GM23338 (cell line): Measurements from ENCODE around the gene PSD4. TPM values are rescaled to one million over a fixed set of nuclear protein-coding genes. Genes with fewer than 3 reads are reported as not detected.

ENCODE experiments used
- ATAC-seq: fragments of 200-7000 bp; cut with Tn5 transposase; 3 replicates; pipeline ENCODE4 v1.9.1; 2020
- DNase-seq: peaks from one replicate; pipeline ENCODE4 v3.0.0-alpha.2; 2015; ENCODE audit warnings: low spot score
- H2AFZ ChIP-seq: fragments of 200-600 bp; sonication (generic); 2 replicates; pipeline ENCODE4 v1.8.0; 2016; ENCODE audit warnings: antibody characterized with exemption, mild to moderate bottlenecking, moderate library complexity
- H3F3A ChIP-seq: fragments of 200-600 bp; sonication (generic); replicated peaks from 2 replicates; pipeline ENCODE4 v1.8.0; 2017; ENCODE audit warnings: antibody characterized with exemption, mixed run types, low read depth
- H3K27ac ChIP-seq: fragments of 200-600 bp; sonication (generic); 2 replicates; pipeline ENCODE4 v1.6.1; 2016; ENCODE audit warnings: low read depth
- H3K27me3 ChIP-seq: fragments of 200-600 bp; sonication (generic); 2 replicates; pipeline ENCODE4 v1.8.0; 2016; ENCODE audit warnings: mild to moderate bottlenecking, mixed run types, moderate library complexity; ENCODE audit not compliant: insufficient read depth
- H3K36me3 ChIP-seq: fragments of 200-600 bp; sonication (generic); 2 replicates; pipeline ENCODE4 v1.8.0; 2016; ENCODE audit warnings: mild to moderate bottlenecking; ENCODE audit not compliant: insufficient read depth
- H3K4me1 ChIP-seq: fragments of 200-600 bp; sonication (generic); 2 replicates; pipeline ENCODE4 v1.8.0; 2016; ENCODE audit warnings: mild to moderate bottlenecking, moderate library complexity; ENCODE audit not compliant: insufficient read depth
- H3K4me2 ChIP-seq: fragments of 200-600 bp; sonication (generic); 2 replicates; pipeline ENCODE4 v1.7.1; 2017; ENCODE audit warnings: mixed run types
- H3K4me3 ChIP-seq: fragments of 200-600 bp; sonication (generic); 2 replicates; pipeline ENCODE4 v1.6.1; 2016; ENCODE audit warnings: mixed run types
- H3K79me2 ChIP-seq: fragments of 200-600 bp; sonication (generic); replicated peaks from 2 replicates; pipeline ENCODE4 v1.8.0; 2017; ENCODE audit warnings: mild to moderate bottlenecking; ENCODE audit not compliant: insufficient read depth
- H3K9me2 ChIP-seq: fragments of 200-600 bp; sonication (generic); 2 replicates; pipeline ENCODE4 v1.8.0; 2017; ENCODE audit not compliant: insufficient read depth
- H4K20me1 ChIP-seq: fragments of 200-600 bp; sonication (generic); replicated peaks from 2 replicates; pipeline ENCODE4 v1.8.0; 2017; ENCODE audit warnings: mild to moderate bottlenecking; ENCODE audit not compliant: insufficient read depth
- H3K27ac Mint-ChIP-seq: 2 replicates; pipeline ENCODE4 v1.8.0; 2020; ENCODE audit warnings: inconsistent platforms, mild to moderate bottlenecking, moderate library complexity, mixed read lengths
- H3K27me3 Mint-ChIP-seq: 3 replicates; pipeline ENCODE4 v1.8.0; 2022; ENCODE audit warnings: low read depth, mild to moderate bottlenecking, moderate library complexity, mixed read lengths, inconsistent platforms; ENCODE audit not compliant: insufficient read depth, poor library complexity
- H3K36me3 Mint-ChIP-seq: 3 replicates; pipeline ENCODE4 v1.8.0; 2021; ENCODE audit warnings: low read depth, mild to moderate bottlenecking, inconsistent platforms, moderate library complexity, mixed read lengths
- H3K4me1 Mint-ChIP-seq: 3 replicates; pipeline ENCODE4 v1.8.0; 2020; ENCODE audit warnings: mild to moderate bottlenecking, inconsistent platforms, mixed read lengths
- H3K4me3 Mint-ChIP-seq: 3 replicates; pipeline ENCODE4 v1.8.0; 2021; ENCODE audit warnings: moderate library complexity, mild to moderate bottlenecking, inconsistent platforms, mixed read lengths
- H3K9me3 Mint-ChIP-seq: 3 replicates; pipeline ENCODE4 v1.8.0; 2020; ENCODE audit warnings: moderate library complexity, mild to moderate bottlenecking, inconsistent platforms, mixed read lengths
- CREB1 ChIP-seq: fragments of 250-450 bp; sonication (Bioruptor Pico); IDR thresholded peaks from 2 replicates; pipeline ENCODE4 v1.5.0; 2020; ENCODE audit warnings: low read depth, mild to moderate bottlenecking, moderate library complexity
- CTCF ChIP-seq, 2 experiments: fragments of 200-600 bp in 1 of 2; sonication (generic) in 1 of 2; conservative IDR thresholded peaks; 2 replicates each; pipeline versions ENCODE4 v1.5.1 to v1.6.1; 2016 to 2017; ENCODE audit warnings: antibody characterized with exemption in 2 of 2, low read depth in 2 of 2, mild to moderate bottlenecking in 2 of 2, moderate library complexity in 1 of 2
- EZH2 ChIP-seq: fragments of 200-600 bp; sonication (generic); IDR thresholded peaks from one replicate; pipeline ENCODE4 v1.8.0; 2017; ENCODE audit warnings: antibody characterized with exemption, mild to moderate bottlenecking, low read depth; ENCODE audit not compliant: unreplicated experiment
- EZH2phosphoT487 ChIP-seq: fragments of 200-600 bp; sonication (generic); IDR thresholded peaks from one replicate; pipeline ENCODE4 v1.8.1; 2018; ENCODE audit warnings: antibody characterized with exemption; ENCODE audit not compliant: unreplicated experiment
- JUNB ChIP-seq: IDR thresholded peaks from one replicate; pipeline ENCODE4 v1.6.1; 2016; ENCODE audit warnings: antibody characterized with exemption; ENCODE audit not compliant: unreplicated experiment
- NANOG ChIP-seq: IDR thresholded peaks from 2 replicates; pipeline ENCODE4 v1.6.1; 2016; ENCODE audit warnings: antibody characterized with exemption, borderline replicate concordance
- POLR2AphosphoS5 ChIP-seq: IDR thresholded peaks from 2 replicates; pipeline ENCODE4 v1.6.1; 2016; ENCODE audit warnings: antibody characterized with exemption, low read depth
- STAT1 ChIP-seq: IDR thresholded peaks from one replicate; pipeline ENCODE4 v1.6.1; 2016; ENCODE audit warnings: antibody characterized with exemption; ENCODE audit not compliant: unreplicated experiment
- ZNF114 ChIP-seq: fragments of 250-450 bp; sonication (Bioruptor Pico); IDR thresholded peaks from 2 replicates; pipeline ENCODE4 v1.5.0; 2020; ENCODE audit warnings: mild to moderate bottlenecking, moderate library complexity
- ZNF331 ChIP-seq: fragments of 250-450 bp; sonication (Bioruptor Pico); IDR thresholded peaks from 2 replicates; pipeline ENCODE4 v1.5.0; 2020; ENCODE audit warnings: low read depth, mild to moderate bottlenecking, moderate library complexity
- ZNF462 ChIP-seq: fragments of 250-450 bp; sonication (Bioruptor Pico); IDR thresholded peaks from 2 replicates; pipeline ENCODE4 v1.5.0; 2020; ENCODE audit warnings: mild to moderate bottlenecking, moderate library complexity
- polyA plus RNA-seq: library from polyadenylated mRNA; unstranded; fragments of >200 nt; fragmentation: Nextera tagmentation; extraction: Ambion mirVana; gene quantifications from 2 replicates; pipeline ENCODE4 v1.2.1, GENCODE V29; 2016
- total RNA-seq: library from RNA; depleted of rRNA; stranded (reverse); fragments of >200 nt; shearing (Covaris generic); gene quantifications from 2 replicates; pipeline ENCODE4 v1.2.3, GENCODE V29; 2014
- TF ChIP-seq, protein P1 (sequence below): IDR thresholded peaks from 2 replicates; pipeline ENCODE4 v1.6.1; 2016; ENCODE audit warnings: antibody characterized with exemption
- TF ChIP-seq, protein P2 (sequence below): IDR thresholded peaks from one replicate; pipeline ENCODE4 v1.6.1; 2018; ENCODE audit warnings: antibody characterized with exemption; ENCODE audit not compliant: unreplicated experiment

Gene PSD4
- total and polyA plus RNA-seq, 2 experiments from 2014 or later, result 0.06 to 0.66 TPM

DNA sequence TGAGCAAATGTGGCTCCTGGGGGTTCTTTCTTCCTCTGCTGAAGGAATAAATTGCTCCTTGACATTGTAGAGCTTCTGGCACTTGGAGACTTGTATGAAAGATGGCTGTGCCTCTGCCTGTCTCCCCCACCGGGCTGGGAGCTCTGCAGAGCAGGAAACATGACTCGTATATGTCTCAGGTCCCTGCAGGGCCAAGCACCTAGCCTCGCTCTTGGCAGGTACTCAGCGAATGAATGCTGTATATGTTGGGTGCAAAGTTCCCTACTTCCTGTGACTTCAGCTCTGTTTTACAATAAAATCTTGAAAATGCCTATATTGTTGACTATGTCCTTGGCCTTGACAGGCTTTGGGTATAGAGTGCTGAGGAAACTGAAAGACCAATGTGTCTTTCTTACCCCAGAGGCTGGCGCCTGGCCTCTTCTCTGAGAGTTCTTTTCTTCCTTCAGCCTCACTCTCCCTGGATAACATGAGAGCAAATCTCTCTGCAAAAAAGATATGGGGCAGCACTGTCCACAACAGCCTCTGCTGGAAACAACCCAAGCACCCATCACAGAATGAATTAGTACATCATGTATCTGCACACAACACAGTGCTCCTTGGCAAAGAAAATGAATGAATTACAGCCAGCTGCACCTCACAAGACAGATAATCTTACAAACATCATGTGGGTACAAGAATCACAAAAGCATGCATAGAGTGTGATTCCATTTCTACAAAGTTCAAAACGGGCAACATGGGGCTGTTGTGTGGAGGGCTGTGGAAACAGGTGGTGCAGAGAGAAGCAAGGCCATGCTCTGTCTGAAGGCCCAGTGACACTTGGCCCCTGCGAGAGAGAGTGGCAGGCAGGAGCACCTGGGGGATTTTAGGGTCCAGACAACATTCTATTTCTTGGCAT is 39.8 kb upstream of the PSD4 start:
- H3K9me2 ChIP-seq, result no peaks in the 10 kb centered on the region
- Mint-ChIP-seq H3K4me1 (no peaks in the 10 kb centered on the region; the same call in 2 of the 3 replicates), H3K27me3 (no peaks in the 10 kb centered on the region), H3K36me3 (no peaks in the 10 kb centered on the region), H3K9me3 (no peaks in the 10 kb centered on the region), H3K27ac (peak overlapping the region; percentile 33; the same call in 1 of the 2 replicates), H3K4me3 (no peak overlapping the region)
- no peak overlapping the region for H3K4me2 ChIP-seq
- H3K27me3 ChIP-seq, result no peaks in the 10 kb centered on the region
- no peaks in the 10 kb centered on the region for H3F3A ChIP-seq
- no peaks in the 10 kb centered on the region for H3K79me2 ChIP-seq
- H4K20me1 ChIP-seq, result no peaks in the 10 kb centered on the region
- DNase-seq (no peak), ATAC-seq (no peak)
- H3K27ac ChIP-seq, result no peak overlapping the region
- TF ChIP-seq EZH2 (no peak), CTCF (conservative IDR thresholded peaks at IDR 0.05; ENCODE audit: low read depth in 2 of 2) (no peak), ZNF114 (CRISPR knock-in tag) (no peak), CREB1 (no peak), POLR2AphosphoS5 (no peak), ZNF462 (CRISPR knock-in tag) (no peak), NANOG (no peak), ZNF331 (no peak), STAT1 (no peak), JUNB (no peak), EZH2phosphoT487 (no peak)
- TF ChIP-seq, protein P1, sequence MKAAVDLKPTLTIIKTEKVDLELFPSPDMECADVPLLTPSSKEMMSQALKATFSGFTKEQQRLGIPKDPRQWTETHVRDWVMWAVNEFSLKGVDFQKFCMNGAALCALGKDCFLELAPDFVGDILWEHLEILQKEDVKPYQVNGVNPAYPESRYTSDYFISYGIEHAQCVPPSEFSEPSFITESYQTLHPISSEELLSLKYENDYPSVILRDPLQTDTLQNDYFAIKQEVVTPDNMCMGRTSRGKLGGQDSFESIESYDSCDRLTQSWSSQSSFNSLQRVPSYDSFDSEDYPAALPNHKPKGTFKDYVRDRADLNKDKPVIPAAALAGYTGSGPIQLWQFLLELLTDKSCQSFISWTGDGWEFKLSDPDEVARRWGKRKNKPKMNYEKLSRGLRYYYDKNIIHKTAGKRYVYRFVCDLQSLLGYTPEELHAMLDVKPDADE, result no peak
- TF ChIP-seq, protein P2, sequence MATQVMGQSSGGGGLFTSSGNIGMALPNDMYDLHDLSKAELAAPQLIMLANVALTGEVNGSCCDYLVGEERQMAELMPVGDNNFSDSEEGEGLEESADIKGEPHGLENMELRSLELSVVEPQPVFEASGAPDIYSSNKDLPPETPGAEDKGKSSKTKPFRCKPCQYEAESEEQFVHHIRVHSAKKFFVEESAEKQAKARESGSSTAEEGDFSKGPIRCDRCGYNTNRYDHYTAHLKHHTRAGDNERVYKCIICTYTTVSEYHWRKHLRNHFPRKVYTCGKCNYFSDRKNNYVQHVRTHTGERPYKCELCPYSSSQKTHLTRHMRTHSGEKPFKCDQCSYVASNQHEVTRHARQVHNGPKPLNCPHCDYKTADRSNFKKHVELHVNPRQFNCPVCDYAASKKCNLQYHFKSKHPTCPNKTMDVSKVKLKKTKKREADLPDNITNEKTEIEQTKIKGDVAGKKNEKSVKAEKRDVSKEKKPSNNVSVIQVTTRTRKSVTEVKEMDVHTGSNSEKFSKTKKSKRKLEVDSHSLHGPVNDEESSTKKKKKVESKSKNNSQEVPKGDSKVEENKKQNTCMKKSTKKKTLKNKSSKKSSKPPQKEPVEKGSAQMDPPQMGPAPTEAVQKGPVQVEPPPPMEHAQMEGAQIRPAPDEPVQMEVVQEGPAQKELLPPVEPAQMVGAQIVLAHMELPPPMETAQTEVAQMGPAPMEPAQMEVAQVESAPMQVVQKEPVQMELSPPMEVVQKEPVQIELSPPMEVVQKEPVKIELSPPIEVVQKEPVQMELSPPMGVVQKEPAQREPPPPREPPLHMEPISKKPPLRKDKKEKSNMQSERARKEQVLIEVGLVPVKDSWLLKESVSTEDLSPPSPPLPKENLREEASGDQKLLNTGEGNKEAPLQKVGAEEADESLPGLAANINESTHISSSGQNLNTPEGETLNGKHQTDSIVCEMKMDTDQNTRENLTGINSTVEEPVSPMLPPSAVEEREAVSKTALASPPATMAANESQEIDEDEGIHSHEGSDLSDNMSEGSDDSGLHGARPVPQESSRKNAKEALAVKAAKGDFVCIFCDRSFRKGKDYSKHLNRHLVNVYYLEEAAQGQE, result no peak
- H2AFZ ChIP-seq, result no peak overlapping the region
- H3K4me3 ChIP-seq, result no peak overlapping the region
- no peaks in the 10 kb centered on the region for H3K4me1 ChIP-seq
- H3K36me3 ChIP-seq, result no peaks in the 10 kb centered on the region
